HCT116 (cell line): Measurements from ENCODE around the gene AMDHD2. TPM values are rescaled to one million over a fixed set of nuclear protein-coding genes. Genes with fewer than 3 reads are reported as not detected.

ENCODE experiments used
- ATAC-seq: fragments of 200-7000 bp; cut with Tn5 transposase; 2 replicates; pipeline ENCODE4 v1.9.1; 2020; ENCODE audit warnings: mild to moderate bottlenecking, moderate library complexity
- BruUV-seq: library from RNA; stranded (reverse); fragments of 400-500 nt; replicated peaks from 2 replicates; lab custom pipeline; 2021; lab: Mats Ljungman, UMichigan
- CTCF ChIA-PET: fragments of 300-600 bp; sonication (Branson Sonifier 250); formaldehyde crosslinking; loops from one replicate; lab custom pipeline; 2021; ENCODE audit warnings: antibody characterized with exemption; lab: Charles Lee
- POLR2A ChIA-PET: fragments of 300-600, 350-600 bp; sonication (Branson Sonifier 250); formaldehyde crosslinking; loops from one replicate; lab custom pipeline; 2021; ENCODE audit warnings: antibody characterized with exemption; lab: Charles Lee
- RAD21 ChIA-PET, 2 experiments: fragments of 300-600 bp; sonication (Branson Sonifier 250); formaldehyde crosslinking; loops; one replicate each; lab custom pipeline; 2023; ENCODE audit warnings: low total read pairs in 2 of 2; ENCODE audit not compliant: uncharacterized antibody in 2 of 2, unreplicated experiment in 2 of 2, low non-redundant PET in 1 of 2; lab: Charles Lee
- DNase-seq: peaks from one replicate; pipeline ENCODE4 v3.0.0-alpha.2; 2010; ENCODE audit warnings: low read depth, low spot score
- H2AFZ ChIP-seq: fragments of 200-600 bp; shearing (Covaris generic), sonication (generic); 2 replicates; pipeline ENCODE4 v1.6.1; 2017; ENCODE audit warnings: low read depth, mixed run types, mixed read lengths, antibody characterized with exemption, low read length; ENCODE audit not compliant: poor library complexity, severe bottlenecking
- H3K27ac ChIP-seq: 2 replicates; pipeline ENCODE4 v1.5.1; 2012; ENCODE audit warnings: low read depth, low read length
- H3K27me3 ChIP-seq: fragments of 200-600 bp; sonication (generic); 2 replicates; pipeline ENCODE4 v1.6.1; 2016; ENCODE audit warnings: mixed run types, low read length, mixed read lengths; ENCODE audit not compliant: insufficient read depth
- H3K36me3 ChIP-seq, 2 experiments: fragments of 200-500 bp in 1 of 2; fragments of 200-600 bp in 1 of 2; sonication (Bioruptor generic) in 1 of 2; sonication (generic) in 1 of 2; 2 replicates each; pipeline versions ENCODE4 v1.5.1 to v1.6.1; 2014 to 2016; ENCODE audit warnings: low read length in 2 of 2, inconsistent platforms in 1 of 2, mixed read lengths in 1 of 2, mixed run types in 1 of 2; ENCODE audit not compliant: insufficient read depth in 2 of 2, control insufficient read depth in 1 of 2
- H3K4me1 ChIP-seq, 2 experiments: fragments of 200-600 bp in 1 of 2; sonication (generic) in 1 of 2; 2 replicates each; pipeline versions ENCODE4 v1.5.1 to v1.6.1; 2012 to 2017; ENCODE audit warnings: low read length in 2 of 2, inconsistent platforms in 1 of 2, mild to moderate bottlenecking in 1 of 2, mixed read lengths in 1 of 2, mixed run types in 1 of 2, moderate library complexity in 1 of 2; ENCODE audit not compliant: insufficient read depth in 2 of 2, control insufficient read depth in 1 of 2
- H3K4me2 ChIP-seq: fragments of 200-600 bp; sonication (generic); 2 replicates; pipeline ENCODE4 v1.6.1; 2017; ENCODE audit warnings: mixed run types, low read length, mixed read lengths
- H3K4me3 ChIP-seq, 2 experiments: fragments of 200-600 bp in 1 of 2; sonication (generic) in 1 of 2; replicated peaks in 1 of 2; 2 replicates each; pipeline ENCODE4 v1.5.1; 2011 to 2016; ENCODE audit warnings: low read length in 2 of 2, control low read depth in 1 of 2, low read depth in 1 of 2, mild to moderate bottlenecking in 1 of 2, mixed read lengths in 1 of 2, mixed run types in 1 of 2
- H3K79me2 ChIP-seq: fragments of 200-600 bp; sonication (generic); 2 replicates; pipeline ENCODE4 v1.6.1; 2017; ENCODE audit warnings: mild to moderate bottlenecking, mixed run types, low read length, moderate library complexity, mixed read lengths; ENCODE audit not compliant: insufficient read depth
- H3K9ac ChIP-seq: fragments of 200-600 bp; sonication (generic); 2 replicates; pipeline ENCODE4 v1.6.1; 2016; ENCODE audit warnings: low read length, mixed read lengths
- H3K9me2 ChIP-seq: fragments of 200-600 bp; sonication (generic), shearing (Covaris generic); 2 replicates; pipeline ENCODE4 v1.6.1; 2017; ENCODE audit warnings: mixed run types, mild to moderate bottlenecking, moderate library complexity; ENCODE audit not compliant: insufficient read depth
- H3K9me3 ChIP-seq, 2 experiments: fragments of 200-500 bp in 1 of 2; fragments of 200-600 bp in 1 of 2; sonication (Bioruptor generic) in 1 of 2; sonication (generic) in 1 of 2; 2 replicates each; pipeline ENCODE4 v1.6.1; 2014 to 2017; ENCODE audit warnings: low read length in 2 of 2, mixed read lengths in 2 of 2, inconsistent platforms in 1 of 2, low read depth in 1 of 2, mild to moderate bottlenecking in 1 of 2, mixed run types in 1 of 2, moderate library complexity in 1 of 2; ENCODE audit not compliant: control insufficient read depth in 1 of 2, insufficient read depth in 1 of 2
- H4K20me1 ChIP-seq: fragments of 200-600 bp; sonication (generic), shearing (Covaris generic); 2 replicates; pipeline ENCODE4 v1.6.1; 2017; ENCODE audit warnings: mixed run types, mild to moderate bottlenecking, moderate library complexity; ENCODE audit not compliant: insufficient read depth
- ATF3 ChIP-seq: IDR thresholded peaks from 2 replicates; pipeline ENCODE4 v1.6.1; 2012
- CBX3 ChIP-seq: IDR thresholded peaks from 2 replicates; pipeline ENCODE4 v1.6.1; 2012; ENCODE audit warnings: low read depth
- CEBPB ChIP-seq: IDR thresholded peaks from 2 replicates; pipeline ENCODE4 v1.6.1; 2012; ENCODE audit warnings: low read depth
- EGR1 ChIP-seq: IDR thresholded peaks from 2 replicates; pipeline ENCODE4 v1.6.1; 2012; ENCODE audit warnings: low read depth
- ELF1 ChIP-seq: IDR thresholded peaks from 2 replicates; pipeline ENCODE4 v1.6.1; 2012; ENCODE audit warnings: low read depth, borderline replicate concordance
- EZH2 ChIP-seq: fragments of 200-600 bp; sonication (generic); IDR thresholded peaks from 2 replicates; pipeline ENCODE4 v1.6.1; 2017; ENCODE audit warnings: antibody characterized with exemption, mixed run types
- FOSL1 ChIP-seq: IDR thresholded peaks from 2 replicates; pipeline ENCODE4 v1.6.1; 2012; ENCODE audit warnings: low read depth
- POLR2AphosphoS5 ChIP-seq: IDR thresholded peaks from 2 replicates; pipeline ENCODE4 v1.6.1; 2011; ENCODE audit warnings: mild to moderate bottlenecking, low read depth, low read length, moderate library complexity
- REST ChIP-seq: IDR thresholded peaks from 2 replicates; pipeline ENCODE4 v1.6.1; 2012; ENCODE audit warnings: low read depth
- SIN3A ChIP-seq: IDR thresholded peaks from 2 replicates; pipeline ENCODE4 v1.6.1; 2012; ENCODE audit warnings: low read depth
- SP1 ChIP-seq: IDR thresholded peaks from 2 replicates; pipeline ENCODE4 v1.6.1; 2012; ENCODE audit warnings: low read depth
- SRF ChIP-seq: IDR thresholded peaks from 2 replicates; pipeline ENCODE4 v1.6.1; 2012; ENCODE audit warnings: low read depth
- TCF7L2 ChIP-seq: IDR thresholded peaks from 2 replicates; pipeline ENCODE4 v1.7.0; 2011; ENCODE audit warnings: borderline replicate concordance, inconsistent platforms; ENCODE audit not compliant: insufficient read depth, insufficient read length; ENCODE audit errors: extremely low read depth
- YY1 ChIP-seq: IDR thresholded peaks from 2 replicates; pipeline ENCODE4 v1.6.1; 2011; ENCODE audit warnings: low read length, low read depth, moderate library complexity, mild to moderate bottlenecking; ENCODE audit not compliant: insufficient replicate concordance; ENCODE audit errors: extremely low read depth
- ZBTB33 ChIP-seq: IDR thresholded peaks from 2 replicates; pipeline ENCODE4 v1.6.1; 2011; ENCODE audit warnings: mild to moderate bottlenecking, low read length, moderate library complexity; ENCODE audit not compliant: insufficient replicate concordance; ENCODE audit errors: extremely low read depth
- ZFX ChIP-seq: fragments of 450-650 bp; IDR thresholded peaks from 2 replicates; pipeline ENCODE4 v1.6.1; 2017
- intact Hi-C: fragments of 100-400 bp; cut with micrococcal nuclease; formaldehyde crosslinking; loops from 2 replicates; pipeline ENCODE4 v1.10.0; 2022
- total RNA-seq: library from RNA; stranded (reverse); gene quantifications from one replicate; pipeline ENCODE4 v1.2.1, GENCODE V29; 2021; ENCODE audit not compliant: unreplicated experiment
- TF ChIP-seq, protein P1 (sequence below), 3 experiments: fragments of 200-600 bp in 1 of 3; sonication (generic) in 1 of 3; IDR thresholded peaks in 2 of 3; conservative IDR thresholded peaks in 1 of 3; 2 replicates each; pipeline ENCODE4 v1.5.1; 2012 to 2017; ENCODE audit warnings: low read depth in 2 of 3, low read length in 2 of 3, antibody characterized with exemption in 1 of 3, borderline replicate concordance in 1 of 3, control low read depth in 1 of 3, mild to moderate bottlenecking in 1 of 3, mixed read lengths in 1 of 3, mixed run types in 1 of 3, moderate library complexity in 1 of 3; ENCODE audit not compliant: insufficient read depth in 1 of 3

Gene AMDHD2
- total RNA-seq, 1 experiment from 2014 or later = 42.9 TPM

- H3K27ac ChIP-seq = no peak overlapping the region
- no peaks in the 10 kb centered on the region; a peak in 1 of 4 replicates for H3K36me3 ChIP-seq
- no peak overlapping the region for H2AFZ ChIP-seq
- POLR2A ChIA-PET = no interaction called here
- peaks cover 17% of the 10 kb centered on the region; the same call in 1 of the 2 replicates for H3K79me2 ChIP-seq
- TF ChIP-seq EGR1 = no peak
- TF ChIP-seq POLR2AphosphoS5 = no peak
- no peak for TF ChIP-seq SP1
- no peak for TF ChIP-seq CBX3
- no peak for TF ChIP-seq ELF1
- TF ChIP-seq CEBPB = no peak
- TF ChIP-seq FOSL1 = no peak
- TF ChIP-seq ATF3 = no peak
- no peak for TF ChIP-seq ZBTB33
- no peak for TF ChIP-seq YY1
- no peak for TF ChIP-seq EZH2
- no peak for TF ChIP-seq REST
- TF ChIP-seq TCF7L2 = no peak
- TF ChIP-seq, protein P1, sequence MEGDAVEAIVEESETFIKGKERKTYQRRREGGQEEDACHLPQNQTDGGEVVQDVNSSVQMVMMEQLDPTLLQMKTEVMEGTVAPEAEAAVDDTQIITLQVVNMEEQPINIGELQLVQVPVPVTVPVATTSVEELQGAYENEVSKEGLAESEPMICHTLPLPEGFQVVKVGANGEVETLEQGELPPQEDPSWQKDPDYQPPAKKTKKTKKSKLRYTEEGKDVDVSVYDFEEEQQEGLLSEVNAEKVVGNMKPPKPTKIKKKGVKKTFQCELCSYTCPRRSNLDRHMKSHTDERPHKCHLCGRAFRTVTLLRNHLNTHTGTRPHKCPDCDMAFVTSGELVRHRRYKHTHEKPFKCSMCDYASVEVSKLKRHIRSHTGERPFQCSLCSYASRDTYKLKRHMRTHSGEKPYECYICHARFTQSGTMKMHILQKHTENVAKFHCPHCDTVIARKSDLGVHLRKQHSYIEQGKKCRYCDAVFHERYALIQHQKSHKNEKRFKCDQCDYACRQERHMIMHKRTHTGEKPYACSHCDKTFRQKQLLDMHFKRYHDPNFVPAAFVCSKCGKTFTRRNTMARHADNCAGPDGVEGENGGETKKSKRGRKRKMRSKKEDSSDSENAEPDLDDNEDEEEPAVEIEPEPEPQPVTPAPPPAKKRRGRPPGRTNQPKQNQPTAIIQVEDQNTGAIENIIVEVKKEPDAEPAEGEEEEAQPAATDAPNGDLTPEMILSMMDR (IDR thresholded peaks at IDR 0.05 in 2 of 3, conservative IDR thresholded peaks at IDR 0.05 in 1 of 3; ENCODE audit: borderline replicate concordance in 1 of 3, insufficient read depth in 1 of 3, low read depth in 2 of 3, low read length in 2 of 3) = no peak
- TF ChIP-seq SIN3A = no peak
- TF ChIP-seq SRF = no peak
- TF ChIP-seq ZFX = no peak
- DNase-seq (no peak), ATAC-seq (no peak)
- no peak overlapping the region for H3K4me3 ChIP-seq
- CTCF ChIA-PET = no interaction called here
- RAD21 ChIA-PET = no interaction called here
- no TSS peak for BruUV-seq
- H3K4me1 ChIP-seq = no peaks in the 10 kb centered on the region
- no peak overlapping the region for H3K9ac ChIP-seq
- no peaks in the 10 kb centered on the region for H4K20me1 ChIP-seq
- no peaks in the 10 kb centered on the region for H3K9me2 ChIP-seq
- H3K27me3 ChIP-seq = no peaks in the 10 kb centered on the region
- H3K4me2 ChIP-seq = no peak overlapping the region
- intact Hi-C loops = no loop called here
- H3K9me3 ChIP-seq = no peaks in the 10 kb centered on the region
Observed at GRCh38 chr16:2494616-2495015, 25.6 kb upstream of the AMDHD2 start.
